Measurements from ENCODE around the gene DHRS3. TPM values are rescaled to one million over a fixed set of nuclear protein-coding genes. Genes with fewer than 3 reads are reported as not detected.
A peak's percentile ranks its signal among the peaks of the same experiment; 100 is the strongest.

DHRS3 gene
- total RNA-seq, 1 experiment from 2014 or later: 59.4 TPM

DNA sequence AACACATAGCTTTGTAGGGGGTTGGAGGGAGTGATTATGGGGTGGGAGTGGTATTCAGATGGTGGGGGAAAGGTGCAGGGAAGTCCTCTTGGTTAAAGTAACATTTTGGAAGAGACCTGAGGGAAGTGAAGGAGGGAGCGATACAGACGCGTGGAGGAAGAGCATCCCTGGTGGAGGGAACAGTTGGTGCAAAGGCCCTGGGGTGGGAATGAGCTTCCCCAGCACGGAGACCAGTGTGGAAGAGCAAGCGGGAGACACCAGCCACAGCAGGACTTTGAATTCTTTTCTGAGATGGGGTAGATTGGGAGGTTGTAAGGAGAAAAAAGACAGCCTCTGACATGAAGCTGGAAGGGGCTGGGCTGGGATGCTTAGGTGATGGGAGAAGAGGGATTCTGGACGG is 23.5 kb downstream of the DHRS3 start:
- ChIA-PET CTCF (no interaction called here), POLR2A (no interaction called here)
- peaks cover 31% of the 10 kb centered on the region for H3K4me1 Mint-ChIP-seq (ENCODE audit: low read depth, unreplicated experiment)
- TF ChIP-seq CTCF (IDR thresholded peaks at IDR 0.05; ENCODE audit: insufficient read depth in 1 of 2, low read depth in 1 of 2, low read length in 1 of 2, severe bottlenecking in 1 of 2, unreplicated experiment in 1 of 2): no peak
- Histone ChIP-seq H3K36me3 (ENCODE audit: control insufficient read depth, insufficient read depth, low read length) (no peaks in the 10 kb centered on the region), H3K4me3 (ENCODE audit: low read depth, low read length) (no peak overlapping the region), H3K4me1 (peaks cover 10% of the 10 kb centered on the region), H3K27me3 (replicated peaks; ENCODE audit: control insufficient read depth, insufficient read depth, low read length) (no peaks in the 10 kb centered on the region), H3K9me3 (no peaks in the 10 kb centered on the region)
- H3K4me3 Mint-ChIP-seq (ENCODE audit: unreplicated experiment): peak overlapping the region; percentile 25
- intact Hi-C loops (cut with micrococcal nuclease; ENCODE audit: unreplicated experiment): no loop called here
- peaks cover 24% of the 10 kb centered on the region for H3K36me3 Mint-ChIP-seq (ENCODE audit: insufficient read depth, unreplicated experiment)
- no TSS peak for BruUV-seq (replicated peaks)
- no peaks in the 10 kb centered on the region for H3K9me3 Mint-ChIP-seq (ENCODE audit: unreplicated experiment)
- no peaks in the 10 kb centered on the region for H3K27me3 Mint-ChIP-seq (ENCODE audit: insufficient read depth, unreplicated experiment)
- peak overlapping the region; percentile 33 for H3K27ac Mint-ChIP-seq (ENCODE audit: unreplicated experiment)
- DNase-seq: no peak

DNA sequence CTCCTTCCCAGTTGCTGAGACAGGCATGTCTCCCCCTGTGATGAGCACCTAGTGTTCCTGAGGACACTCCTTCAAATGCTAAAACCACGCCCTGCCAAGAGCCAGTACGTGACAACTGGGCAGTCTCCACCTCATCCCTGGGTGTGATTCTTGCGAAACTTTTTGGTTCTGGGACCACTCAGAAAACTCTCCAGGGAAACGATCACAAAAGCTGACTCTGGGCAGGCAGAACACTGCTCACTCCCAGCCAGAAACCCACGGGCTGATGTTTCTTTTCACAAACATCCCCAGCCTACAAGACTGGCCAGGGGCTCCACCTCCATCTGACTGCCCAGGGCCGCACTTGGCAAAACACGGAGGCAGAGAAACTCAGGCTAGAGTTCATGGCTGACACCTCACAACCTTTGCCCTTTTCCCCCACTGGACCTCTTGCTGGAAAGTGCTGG is 24.4 kb downstream of the DHRS3 start:
- DNase-seq: no peak
- Histone ChIP-seq H3K4me3 (ENCODE audit: low read depth, low read length) (no peak overlapping the region), H3K36me3 (ENCODE audit: control insufficient read depth, insufficient read depth, low read length) (no peaks in the 10 kb centered on the region), H3K9me3 (no peaks in the 10 kb centered on the region), H3K27me3 (replicated peaks; ENCODE audit: control insufficient read depth, insufficient read depth, low read length) (no peaks in the 10 kb centered on the region), H3K4me1 (peaks cover 10% of the 10 kb centered on the region)
- no TSS peak for BruUV-seq (replicated peaks)
- Mint-ChIP-seq H3K27me3 (ENCODE audit: insufficient read depth, unreplicated experiment) (no peaks in the 10 kb centered on the region), H3K4me3 (ENCODE audit: unreplicated experiment) (no peak overlapping the region), H3K9me3 (ENCODE audit: unreplicated experiment) (no peaks in the 10 kb centered on the region), H3K36me3 (ENCODE audit: insufficient read depth, unreplicated experiment) (peaks cover 22% of the 10 kb centered on the region), H3K4me1 (ENCODE audit: low read depth, unreplicated experiment) (peaks cover 28% of the 10 kb centered on the region), H3K27ac (ENCODE audit: unreplicated experiment) (no peak overlapping the region)
- intact Hi-C loops (cut with micrococcal nuclease; ENCODE audit: unreplicated experiment): no loop called here
- CTCF ChIA-PET: no interaction called here
- no peak for TF ChIP-seq CTCF (IDR thresholded peaks at IDR 0.05; ENCODE audit: insufficient read depth in 1 of 2, low read depth in 1 of 2, low read length in 1 of 2, severe bottlenecking in 1 of 2, unreplicated experiment in 1 of 2)
- POLR2A ChIA-PET: no interaction called here

DNA sequence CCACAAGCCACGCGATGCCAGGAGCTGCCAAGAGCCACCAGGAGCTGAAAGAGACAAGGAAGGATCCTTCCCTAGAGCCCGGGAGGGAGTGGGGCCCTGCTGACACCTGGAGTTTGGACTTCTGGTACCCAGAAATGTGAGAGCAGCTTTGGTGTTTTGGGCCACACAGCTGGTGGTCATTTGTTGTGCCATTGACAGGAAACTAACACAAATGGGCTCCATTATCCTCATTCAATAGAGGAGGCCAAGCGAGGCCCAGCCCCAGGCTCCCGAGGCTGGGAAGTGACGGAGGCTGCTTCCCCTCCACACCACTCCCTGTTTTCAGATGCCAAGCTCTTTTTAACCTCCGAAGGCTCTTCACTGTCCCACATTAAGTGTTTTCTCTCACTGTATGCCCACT is 25.5 kb downstream of the DHRS3 start:
- H3K27ac Mint-ChIP-seq (ENCODE audit: unreplicated experiment): peak overlapping the region; percentile 92
- no peak for DNase-seq
- CTCF ChIA-PET: no interaction called here
- Histone ChIP-seq H3K36me3 (ENCODE audit: control insufficient read depth, insufficient read depth, low read length) (peaks cover 2% of the 10 kb centered on the region; the same call in 1 of the 2 replicates), H3K4me1 (peaks cover 10% of the 10 kb centered on the region), H3K27me3 (replicated peaks; ENCODE audit: control insufficient read depth, insufficient read depth, low read length) (no peaks in the 10 kb centered on the region), H3K9me3 (no peaks in the 10 kb centered on the region), H3K4me3 (ENCODE audit: low read depth, low read length) (no peak overlapping the region)
- intact Hi-C loops (cut with micrococcal nuclease; ENCODE audit: unreplicated experiment): no loop called here
- no peaks in the 10 kb centered on the region for H3K27me3 Mint-ChIP-seq (ENCODE audit: insufficient read depth, unreplicated experiment)
- H3K4me3 Mint-ChIP-seq (ENCODE audit: unreplicated experiment): no peak overlapping the region
- H3K4me1 Mint-ChIP-seq (ENCODE audit: low read depth, unreplicated experiment): peaks cover 26% of the 10 kb centered on the region
- TF ChIP-seq CTCF (IDR thresholded peaks at IDR 0.05; ENCODE audit: insufficient read depth in 1 of 2, low read depth in 1 of 2, low read length in 1 of 2, severe bottlenecking in 1 of 2, unreplicated experiment in 1 of 2): no peak
- BruUV-seq (replicated peaks): no TSS peak
- H3K9me3 Mint-ChIP-seq (ENCODE audit: unreplicated experiment): no peaks in the 10 kb centered on the region
- POLR2A ChIA-PET: no interaction called here
- H3K36me3 Mint-ChIP-seq (ENCODE audit: insufficient read depth, unreplicated experiment): peaks cover 26% of the 10 kb centered on the region

Measured in Caco-2 (cell line).